Measurements from ENCODE around the gene DISP1. TPM values are rescaled to one million over a fixed set of nuclear protein-coding genes. Genes with fewer than 3 reads are reported as not detected.
A peak's percentile ranks its signal among the peaks of the same experiment; 100 is the strongest.

DISP1 gene
- total RNA-seq, 1 experiment from 2014 or later: 1.3 TPM

- no peaks in the 10 kb centered on the region for H3K9me2 ChIP-seq (replicated peaks; ENCODE audit: low read length)
- no peak overlapping the region for H3K4me2 ChIP-seq (ENCODE audit: low read length)
- ChIA-PET CTCF (no interaction called here), POLR2A (ENCODE audit: unreplicated experiment) (no interaction called here)
- H3K4me1 ChIP-seq (ENCODE audit: insufficient read depth, low read length): peaks cover 22% of the 10 kb centered on the region
- no peak overlapping the region for H3K4me3 ChIP-seq (ENCODE audit: low read length)
- H3K27ac ChIP-seq (ENCODE audit: low read length): no peak overlapping the region
- ATAC-seq (no peak), DNase-seq (no peak)
- H4K20me1 ChIP-seq (ENCODE audit: low read length): no peaks in the 10 kb centered on the region
- TF ChIP-seq EZH2phosphoT487 (IDR thresholded peaks at IDR 0.05; ENCODE audit: borderline replicate concordance, low read length) (no peak), CTCF (conservative IDR thresholded peaks at IDR 0.05; ENCODE audit: low read depth, low read length) (no peak), EZH2 (IDR thresholded peaks at IDR 0.05; ENCODE audit: low read length, unreplicated experiment) (no peak)
- peaks cover 11% of the 10 kb centered on the region for H3K9me3 ChIP-seq (ENCODE audit: low read length)
- H3K9ac ChIP-seq (ENCODE audit: low read length): no peak overlapping the region
- H3K79me2 ChIP-seq (ENCODE audit: low read length): no peaks in the 10 kb centered on the region
- H2AFZ ChIP-seq (ENCODE audit: low read length): no peak overlapping the region
- intact Hi-C loops (cut with micrococcal nuclease): no loop called here
- BruUV-seq (replicated peaks): no TSS peak
- H3K27me3 ChIP-seq (ENCODE audit: low read length): no peaks in the 10 kb centered on the region
- H3F3A ChIP-seq (ENCODE audit: low read length, unreplicated experiment): no peaks in the 10 kb centered on the region
- H3K36me3 ChIP-seq (ENCODE audit: low read depth, low read length): peaks cover 5% of the 10 kb centered on the region; the same call in 1 of the 2 replicates
Observed at GRCh38 chr1:222772996-222773379, 41.9 kb upstream of the DISP1 start.

GRCh38 chr1:222777463-222777862 lies 37.4 kb upstream of the DISP1 start:
- Histone ChIP-seq H3K4me2 (ENCODE audit: low read length) (no peak overlapping the region; the same call in 1 of the 2 replicates), H3K27me3 (ENCODE audit: low read length) (no peaks in the 10 kb centered on the region), H3F3A (ENCODE audit: low read length, unreplicated experiment) (no peaks in the 10 kb centered on the region), H3K27ac (ENCODE audit: low read length) (peak overlapping the region; percentile 63), H3K36me3 (ENCODE audit: low read depth, low read length) (no peaks in the 10 kb centered on the region), H3K9me2 (replicated peaks; ENCODE audit: low read length) (no peaks in the 10 kb centered on the region), H4K20me1 (ENCODE audit: low read length) (no peaks in the 10 kb centered on the region), H3K9me3 (ENCODE audit: low read length) (no peaks in the 10 kb centered on the region), H2AFZ (ENCODE audit: low read length) (no peak overlapping the region), H3K79me2 (ENCODE audit: low read length) (no peaks in the 10 kb centered on the region), H3K9ac (ENCODE audit: low read length) (peak overlapping the region; percentile 9; the same call in 1 of the 2 replicates), H3K4me3 (ENCODE audit: low read length) (no peak overlapping the region), H3K4me1 (ENCODE audit: insufficient read depth, low read length) (peaks cover 13% of the 10 kb centered on the region)
- intact Hi-C loops (cut with micrococcal nuclease): loop anchor here (2.0 kb wide), 1 partner anchor 39 kb away; no protein-coding TSS in a partner anchor
- DNase-seq (peak; percentile 93), ATAC-seq (peak; percentile 96)
- no TSS peak for BruUV-seq (replicated peaks)
- ChIA-PET CTCF (interaction anchor here (0.6 kb wide), 1 partner anchor 15 kb away, joined by 9 read pairs; no protein-coding TSS in a partner anchor), POLR2A (ENCODE audit: unreplicated experiment) (no interaction called here)
- TF ChIP-seq EZH2 (IDR thresholded peaks at IDR 0.05; ENCODE audit: low read length, unreplicated experiment): no peak
- TF ChIP-seq CTCF (conservative IDR thresholded peaks at IDR 0.05; ENCODE audit: low read depth, low read length): no peak
- no peak for TF ChIP-seq EZH2phosphoT487 (IDR thresholded peaks at IDR 0.05; ENCODE audit: borderline replicate concordance, low read length)

GRCh38 chr1:222777977-222778376 lies 36.9 kb upstream of the DISP1 start:
- intact Hi-C loops (cut with micrococcal nuclease): loop anchor here (2.0 kb wide), 1 partner anchor 39 kb away; no protein-coding TSS in a partner anchor
- ChIA-PET POLR2A (ENCODE audit: unreplicated experiment) (no interaction called here), CTCF (no interaction called here)
- no peak overlapping the region for H3K4me3 ChIP-seq (ENCODE audit: low read length)
- no peaks in the 10 kb centered on the region for H3K36me3 ChIP-seq (ENCODE audit: low read depth, low read length)
- no peaks in the 10 kb centered on the region for H3K79me2 ChIP-seq (ENCODE audit: low read length)
- H3K4me1 ChIP-seq (ENCODE audit: insufficient read depth, low read length): peaks cover 13% of the 10 kb centered on the region
- TF ChIP-seq EZH2phosphoT487 (IDR thresholded peaks at IDR 0.05; ENCODE audit: borderline replicate concordance, low read length) (no peak), CTCF (conservative IDR thresholded peaks at IDR 0.05; ENCODE audit: low read depth, low read length) (no peak), EZH2 (IDR thresholded peaks at IDR 0.05; ENCODE audit: low read length, unreplicated experiment) (no peak)
- H3K9me3 ChIP-seq (ENCODE audit: low read length): no peaks in the 10 kb centered on the region
- no TSS peak for BruUV-seq (replicated peaks)
- H3K9ac ChIP-seq (ENCODE audit: low read length): peak overlapping the region; percentile 9; the same call in 1 of the 2 replicates
- no peak overlapping the region for H2AFZ ChIP-seq (ENCODE audit: low read length)
- H4K20me1 ChIP-seq (ENCODE audit: low read length): no peaks in the 10 kb centered on the region
- DNase-seq: peak; percentile 94
- H3K9me2 ChIP-seq (replicated peaks; ENCODE audit: low read length): no peaks in the 10 kb centered on the region
- H3K27me3 ChIP-seq (ENCODE audit: low read length): no peaks in the 10 kb centered on the region
- H3K4me2 ChIP-seq (ENCODE audit: low read length): no peak overlapping the region; the same call in 1 of the 2 replicates
- peak overlapping the region; percentile 63 for H3K27ac ChIP-seq (ENCODE audit: low read length)
- peak; percentile 72 for ATAC-seq
- H3F3A ChIP-seq (ENCODE audit: low read length, unreplicated experiment): no peaks in the 10 kb centered on the region

All from PC-3 (cell line).